ENCODE data around the gene CDK5R2.

GRCh38 chr2:218997731-218998130 lies 38.3 kb downstream of the CDK5R2 start:
- TF ChIP-seq CTCF (IDR thresholded peaks at IDR 0.05 in 2 of 3, conservative IDR thresholded peaks at IDR 0.05 in 1 of 3; ENCODE audit: borderline replicate concordance in 1 of 3, insufficient read depth in 1 of 3, low read depth in 2 of 3, low read length in 2 of 3) (no peak), POLR2AphosphoS5 (IDR thresholded peaks at IDR 0.05; ENCODE audit: low read depth, low read length) (no peak), EGR1 (IDR thresholded peaks at IDR 0.05; ENCODE audit: low read depth) (no peak)

Measured in HCT116 (cell line).